Ramos (cell line): ENCODE results near the gene TNNI3.
"Not testable (repeated sequence)": the region's sequence is repeated elsewhere in the genome, so short reads cannot be mapped to it uniquely, and the experiment has no call there.

ENCODE experiments used
- in situ Hi-C: fragments of 300-500 bp; cut with MboI; formaldehyde crosslinking; loops from one replicate; pipeline ENCODE4 v1.14.3; 2022; ENCODE audit warnings: low sequenced_read_pairs; ENCODE audit not compliant: unreplicated experiment

TNNI3 gene

GRCh38 chr19:55116232-55116858 lies 41.2 kb downstream of the TNNI3 start:
- in situ Hi-C loops, result no loop called here

DNA sequence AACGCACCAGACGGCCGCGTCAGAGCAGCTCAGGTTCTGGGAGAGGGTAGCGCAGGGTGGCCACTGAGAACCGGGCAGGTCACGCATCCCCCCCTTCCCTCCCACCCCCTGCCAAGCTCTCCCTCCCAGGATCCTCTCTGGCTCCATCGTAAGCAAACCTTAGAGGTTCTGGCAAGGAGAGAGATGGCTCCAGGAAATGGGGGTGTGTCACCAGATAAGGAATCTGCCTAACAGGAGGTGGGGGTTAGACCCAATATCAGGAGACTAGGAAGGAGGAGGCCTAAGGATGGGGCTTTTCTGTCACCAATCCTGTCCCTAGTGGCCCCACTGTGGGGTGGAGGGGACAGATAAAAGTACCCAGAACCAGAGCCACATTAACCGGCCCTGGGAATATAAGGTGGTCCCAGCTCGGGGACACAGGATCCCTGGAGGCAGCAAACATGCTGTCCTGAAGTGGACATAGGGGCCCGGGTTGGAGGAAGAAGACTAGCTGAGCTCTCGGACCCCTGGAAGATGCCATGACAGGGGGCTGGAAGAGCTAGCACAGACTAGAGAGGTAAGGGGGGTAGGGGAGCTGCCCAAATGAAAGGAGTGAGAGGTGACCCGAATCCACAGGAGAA lies 42.0 kb downstream of the TNNI3 start:
- in situ Hi-C loops, result no loop called here

DNA sequence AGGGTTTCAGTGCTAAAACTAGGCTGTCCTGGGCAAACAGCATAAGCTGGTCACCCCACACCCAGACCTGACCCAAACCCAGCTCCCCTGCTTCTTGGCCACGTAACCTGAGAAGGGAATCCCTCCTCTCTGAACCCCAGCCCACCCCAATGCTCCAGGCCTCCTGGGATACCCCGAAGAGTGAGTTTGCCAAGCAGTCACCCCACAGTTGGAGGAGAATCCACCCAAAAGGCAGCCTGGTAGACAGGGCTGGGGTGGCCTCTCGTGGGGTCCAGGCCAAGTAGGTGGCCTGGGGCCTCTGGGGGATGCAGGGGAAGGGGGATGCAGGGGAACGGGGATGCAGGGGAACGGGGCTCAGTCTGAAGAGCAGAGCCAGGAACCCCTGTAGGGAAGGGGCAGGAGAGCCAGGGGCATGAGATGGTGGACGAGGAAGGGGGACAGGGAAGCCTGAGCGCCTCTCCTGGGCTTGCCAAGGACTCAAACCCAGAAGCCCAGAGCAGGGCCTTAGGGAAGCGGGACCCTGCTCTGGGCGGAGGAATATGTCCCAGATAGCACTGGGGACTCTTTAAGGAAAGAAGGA lies 42.9 kb downstream of the TNNI3 start:
- in situ Hi-C loops, result no loop called here

DNA sequence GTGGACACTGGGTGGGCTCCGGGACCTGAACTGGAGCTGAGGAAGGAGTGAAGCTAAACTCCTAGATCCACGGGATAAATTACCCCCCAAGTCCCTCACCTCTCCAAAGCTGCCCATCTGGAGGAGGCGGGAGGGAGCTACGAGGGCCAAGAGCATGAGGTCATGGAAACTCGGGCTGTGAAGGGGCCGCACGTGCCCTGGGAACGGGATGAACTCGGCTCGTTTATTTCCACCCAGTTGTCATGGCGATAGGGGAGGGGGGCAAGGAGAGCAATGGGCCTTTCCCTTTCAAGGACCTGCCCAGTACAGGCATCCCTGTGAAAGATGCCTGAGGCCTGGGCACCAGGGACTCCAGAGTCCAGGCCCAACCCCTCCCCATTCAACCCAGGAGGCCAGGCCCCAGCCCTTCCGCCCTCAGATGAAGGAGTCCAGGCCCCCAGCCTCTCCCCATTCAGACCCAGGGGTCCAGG lies 43.9 kb downstream of the TNNI3 start:
- in situ Hi-C loops, result no loop called here

DNA sequence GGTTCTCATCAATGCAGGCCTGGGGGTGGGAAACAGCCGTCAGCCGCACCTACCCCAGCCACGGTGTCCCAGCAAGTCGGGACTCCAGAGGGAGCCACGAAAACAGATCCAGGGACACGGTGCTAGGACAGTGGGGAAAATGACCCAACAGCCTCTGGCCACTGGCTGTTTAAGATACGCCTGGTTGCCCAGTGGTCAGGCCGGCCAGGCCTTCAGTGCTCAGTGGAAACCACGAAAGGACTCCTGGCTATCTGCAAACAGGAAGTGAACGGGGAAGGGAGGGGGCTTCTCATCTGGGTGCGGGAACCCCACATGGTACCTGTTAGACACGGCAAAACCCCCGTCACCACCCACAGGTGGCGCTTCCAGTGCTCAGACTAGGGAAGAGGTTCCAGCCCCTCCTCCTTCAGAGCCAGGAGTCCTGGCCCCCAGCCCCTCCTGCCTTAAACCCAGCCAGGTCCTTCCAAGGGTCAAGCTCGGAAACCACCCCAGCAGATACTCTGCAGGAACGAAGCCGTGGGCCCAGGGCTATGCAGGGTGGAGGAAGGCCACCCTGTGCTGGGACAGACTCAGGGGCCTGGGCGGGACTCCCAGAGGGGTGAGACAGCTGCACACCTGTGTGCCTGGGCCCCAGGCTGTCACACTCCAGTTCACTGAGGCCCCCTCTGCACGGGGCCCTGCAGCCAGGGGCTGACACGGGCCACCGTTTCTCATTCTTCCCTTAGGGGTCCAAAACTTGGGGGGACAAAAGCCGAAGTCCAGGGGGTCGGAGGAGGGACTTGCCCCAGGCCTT lies 44.6 kb downstream of the TNNI3 start:
- in situ Hi-C loops, result no loop called here

GRCh38 chr19:55112246-55112776 lies 45.2 kb downstream of the TNNI3 start:
- in situ Hi-C loops, result no loop called here

- in situ Hi-C loops, result no loop called here
These were observed 46.2 kb downstream of the TNNI3 start for GRCh38 chr19:55111238-55111831.

DNA sequence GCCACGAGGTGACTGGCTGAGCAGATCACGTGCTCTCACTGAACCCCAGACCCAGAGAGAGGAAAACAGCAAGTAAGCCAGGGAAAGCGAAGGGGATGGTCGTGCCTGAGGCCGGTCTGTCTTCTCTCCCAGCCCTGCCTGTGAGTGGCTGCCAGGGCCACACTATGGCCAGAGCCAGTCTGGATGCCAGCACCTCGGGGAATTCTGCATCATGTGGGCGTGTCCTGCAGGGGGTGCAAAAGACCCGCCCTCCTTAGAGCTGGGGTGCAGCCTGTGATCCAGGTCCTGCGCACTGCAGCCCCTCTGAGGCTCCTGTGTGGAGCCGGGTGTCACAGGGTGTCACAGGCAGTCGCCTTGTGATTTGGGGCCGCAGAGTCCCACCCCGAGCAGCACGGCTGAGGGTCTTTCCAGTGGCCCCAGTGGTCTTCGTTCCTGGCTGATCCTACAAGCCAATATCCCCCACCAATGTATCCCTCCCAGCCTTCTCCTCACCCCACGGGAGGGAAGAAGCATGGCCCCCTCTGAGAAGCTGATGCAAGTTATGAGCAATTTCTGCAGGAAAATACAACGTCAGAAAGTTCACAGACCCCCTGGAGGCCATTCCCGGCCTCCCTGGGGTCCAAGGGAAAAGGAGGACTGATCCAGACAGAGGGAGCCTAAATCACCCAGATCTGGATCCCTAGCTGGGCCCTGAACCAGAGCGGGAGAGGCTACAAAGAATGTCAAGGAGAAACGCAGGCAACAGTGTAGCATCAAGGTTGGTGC lies 47.8 kb downstream of the TNNI3 start:
- in situ Hi-C loops, result no loop called here

- in situ Hi-C loops, result not testable (repeated sequence)
These were observed 50.3 kb downstream of the TNNI3 start for GRCh38 chr19:55107252-55107651.

DNA sequence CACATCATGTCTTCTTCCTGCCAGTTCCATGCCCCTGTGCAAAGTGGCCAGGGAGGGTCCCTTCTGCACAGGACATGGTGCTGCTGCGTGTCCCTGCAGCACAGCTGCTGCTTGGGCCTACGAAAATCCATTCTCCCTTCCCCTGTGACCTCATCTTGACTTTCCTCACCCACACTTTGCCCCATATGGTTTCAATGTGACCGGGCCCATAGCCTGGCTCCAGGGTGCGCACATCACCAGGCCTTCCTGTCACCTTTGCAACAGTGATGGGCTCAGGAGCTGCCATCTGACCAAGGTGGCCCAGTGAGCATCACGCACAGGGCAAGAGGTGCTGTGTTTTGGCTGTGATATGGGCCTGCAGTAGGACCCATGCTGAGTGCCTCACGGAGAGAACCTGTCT lies 50.9 kb downstream of the TNNI3 start:
- in situ Hi-C loops, result no loop called here

- in situ Hi-C loops, result no loop called here
These were observed 52.3 kb downstream of the TNNI3 start for GRCh38 chr19:55105237-55105636.

DNA sequence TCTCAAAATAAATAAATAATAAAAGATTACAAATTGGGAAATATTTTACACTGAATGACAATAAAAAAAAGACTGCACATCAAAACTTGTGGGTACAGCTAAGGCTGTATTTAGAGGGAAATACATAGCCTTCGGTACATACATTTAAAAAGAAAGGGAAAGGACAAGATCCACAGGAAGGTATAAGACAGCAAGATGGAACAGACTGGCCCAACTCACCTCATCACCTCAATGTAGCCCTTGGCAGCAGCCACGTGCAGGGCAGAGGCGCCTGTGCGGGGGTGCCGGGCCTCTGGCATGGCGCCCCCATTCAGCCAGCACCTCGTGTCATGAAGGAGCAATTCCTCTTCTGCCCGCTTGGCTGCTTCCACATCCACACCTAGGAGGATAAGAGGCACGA lies 54.3 kb downstream of the TNNI3 start:
- in situ Hi-C loops, result no loop called here
